ENCODE results near the gene INSR.

Gene INSR

DNA sequence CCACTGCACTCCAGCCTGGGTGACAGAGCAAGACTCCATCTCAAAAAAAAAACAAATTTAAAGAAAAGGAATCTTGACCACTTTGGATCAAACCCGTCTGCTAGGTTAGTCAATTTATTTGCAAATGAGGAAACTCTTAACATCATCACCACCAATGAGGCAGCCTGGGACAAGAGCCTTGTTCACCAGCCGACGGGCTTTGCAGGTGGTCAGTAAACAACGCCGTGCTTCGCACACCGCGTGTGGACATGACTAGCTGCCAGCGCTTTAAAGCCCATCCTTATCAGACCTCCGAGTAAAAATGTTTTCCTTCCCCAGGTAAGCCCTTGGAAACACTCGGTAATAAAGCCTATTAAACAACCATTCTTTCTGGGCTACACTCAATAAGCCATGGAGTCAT, 41.9 kb downstream of the INSR start:
- no peak for DNase-seq (ENCODE audit: low read depth)
- TF ChIP-seq CTCF (conservative IDR thresholded peaks at IDR 0.05; ENCODE audit: low read depth, low read length): no peak
- H3K4me3 ChIP-seq (ENCODE audit: low read length): no peak overlapping the region

DNA sequence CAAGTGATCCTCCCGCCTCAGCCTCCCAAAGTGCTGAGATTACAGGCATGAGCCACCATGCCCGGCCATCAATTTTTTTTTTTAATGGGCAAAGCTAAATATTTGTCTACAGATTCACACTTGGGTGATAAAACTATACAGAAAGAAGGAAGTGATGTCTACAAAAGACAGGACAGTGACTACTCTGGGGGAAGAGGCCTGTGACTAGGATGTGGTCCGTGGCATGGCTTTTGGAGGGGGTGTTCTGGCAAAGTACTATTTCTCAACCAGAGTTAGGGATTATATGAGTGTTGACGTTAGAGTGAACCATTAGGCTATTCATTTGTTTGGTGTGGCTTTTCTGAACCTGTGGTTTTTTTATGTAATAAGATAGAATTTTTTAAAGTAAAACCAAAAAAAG, 42.7 kb downstream of the INSR start:
- no peak for DNase-seq (ENCODE audit: low read depth)
- TF ChIP-seq CTCF (conservative IDR thresholded peaks at IDR 0.05; ENCODE audit: low read depth, low read length): no peak
- H3K4me3 ChIP-seq (ENCODE audit: low read length): no peak overlapping the region

GRCh38 chr19:7250951-7251350, 43.3 kb downstream of the INSR start:
- no peak overlapping the region for H3K4me3 ChIP-seq (ENCODE audit: low read length)
- no peak for TF ChIP-seq CTCF (conservative IDR thresholded peaks at IDR 0.05; ENCODE audit: low read depth, low read length)
- DNase-seq (ENCODE audit: low read depth): no peak

DNA sequence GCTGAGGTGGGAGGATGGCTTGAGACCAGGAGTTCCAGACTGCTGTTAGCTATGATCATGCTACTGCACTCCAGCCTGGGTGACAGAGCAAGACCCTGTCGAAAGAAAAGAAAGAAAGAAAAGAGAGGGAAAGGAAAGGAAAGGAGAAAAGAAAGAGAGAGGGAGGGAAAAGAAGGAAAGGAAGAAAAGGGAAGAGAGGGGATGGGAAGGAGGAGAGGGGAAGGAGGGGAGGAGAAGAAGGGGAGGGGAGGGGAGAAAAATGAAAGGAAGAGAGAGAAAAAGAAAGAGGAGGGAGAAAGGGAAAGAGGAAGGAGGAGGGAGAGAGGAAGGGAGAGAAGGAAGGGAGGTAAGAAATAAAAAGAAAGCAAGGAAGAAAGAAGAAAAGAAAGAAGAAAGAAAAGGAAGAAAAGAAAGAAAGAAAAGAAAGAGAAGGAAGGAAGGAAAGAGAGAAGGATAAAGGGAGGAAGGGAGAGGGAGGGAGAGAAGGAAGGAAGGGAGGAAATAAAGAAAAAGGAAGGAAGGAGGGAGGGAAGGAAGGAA, 44.1 kb downstream of the INSR start:
- DNase-seq (ENCODE audit: low read depth): no peak
- TF ChIP-seq CTCF (conservative IDR thresholded peaks at IDR 0.05; ENCODE audit: low read depth, low read length): no peak
- H3K4me3 ChIP-seq (ENCODE audit: low read length): no peak overlapping the region

- TF ChIP-seq CTCF (conservative IDR thresholded peaks at IDR 0.05; ENCODE audit: low read depth, low read length): no peak
- no peak for DNase-seq (ENCODE audit: low read depth)
- no peak overlapping the region for H3K4me3 ChIP-seq (ENCODE audit: low read length)
Measured at GRCh38 chr19:7247155-7247554, 47.1 kb downstream of the INSR start.

GRCh38 chr19:7246601-7247000, 47.6 kb downstream of the INSR start:
- no peak for TF ChIP-seq CTCF (conservative IDR thresholded peaks at IDR 0.05; ENCODE audit: low read depth, low read length)
- no peak overlapping the region for H3K4me3 ChIP-seq (ENCODE audit: low read length)
- no peak for DNase-seq (ENCODE audit: low read depth)

GRCh38 chr19:7242601-7243258, 51.5 kb downstream of the INSR start:
- no peak for TF ChIP-seq CTCF (conservative IDR thresholded peaks at IDR 0.05; ENCODE audit: low read depth, low read length)
- no peak for DNase-seq (ENCODE audit: low read depth)
- no peak overlapping the region for H3K4me3 ChIP-seq (ENCODE audit: low read length)

Measured in retinal pigment epithelial cell (primary cell).